ENCODE measurements around the gene ZNF865.

The ZNF865 gene

DNA sequence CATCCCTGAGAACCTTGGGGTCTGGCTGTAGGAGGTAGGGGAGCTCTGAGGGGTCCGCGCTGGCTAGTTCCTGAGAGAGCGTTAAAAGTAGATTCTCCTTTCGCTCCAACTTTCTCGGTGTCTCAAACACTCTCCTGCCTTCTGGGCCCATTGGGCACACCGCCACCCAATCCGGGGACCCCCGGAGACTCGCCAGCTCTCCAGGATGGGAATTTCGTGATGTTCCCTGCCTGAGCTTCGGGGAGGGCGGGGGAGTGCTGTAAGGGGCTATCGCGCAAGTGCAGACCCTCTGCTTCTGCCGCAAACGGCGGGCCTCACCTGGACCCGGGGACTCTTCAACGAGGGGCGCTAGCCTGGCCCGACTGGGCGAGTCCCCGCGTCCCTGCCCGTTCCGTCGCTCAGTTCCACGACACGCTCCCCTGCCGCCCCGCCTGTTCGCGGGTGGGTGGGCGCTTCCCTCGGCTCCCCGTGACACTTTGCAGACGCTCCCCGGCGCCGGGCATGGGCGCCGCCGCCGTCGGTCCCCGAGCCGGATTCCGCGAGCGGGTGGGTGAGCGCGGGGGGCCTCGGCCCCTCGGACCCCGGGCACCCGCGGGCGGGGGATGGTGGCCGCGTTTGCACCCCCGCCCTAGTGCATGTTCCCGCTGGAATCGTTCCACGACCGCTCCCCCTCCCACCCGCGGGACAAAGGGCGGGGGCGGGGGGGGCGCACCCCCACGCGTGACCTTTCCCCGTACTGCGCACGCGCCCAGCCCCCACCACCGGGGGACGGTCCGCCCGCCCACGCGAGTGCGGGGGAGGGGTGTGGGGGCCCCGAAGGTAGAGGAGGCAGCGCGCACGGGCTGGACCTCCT, 42.5 kb downstream of the ZNF865 start, which contains the start of gene CCDC106:
Gene CCDC106, plus strand, starts transcription at position 481 of the 853 bp plus-strand sequence. CDS start 835 bp downstream, outside the sequence.
- DNase-seq, result no peak

DNA sequence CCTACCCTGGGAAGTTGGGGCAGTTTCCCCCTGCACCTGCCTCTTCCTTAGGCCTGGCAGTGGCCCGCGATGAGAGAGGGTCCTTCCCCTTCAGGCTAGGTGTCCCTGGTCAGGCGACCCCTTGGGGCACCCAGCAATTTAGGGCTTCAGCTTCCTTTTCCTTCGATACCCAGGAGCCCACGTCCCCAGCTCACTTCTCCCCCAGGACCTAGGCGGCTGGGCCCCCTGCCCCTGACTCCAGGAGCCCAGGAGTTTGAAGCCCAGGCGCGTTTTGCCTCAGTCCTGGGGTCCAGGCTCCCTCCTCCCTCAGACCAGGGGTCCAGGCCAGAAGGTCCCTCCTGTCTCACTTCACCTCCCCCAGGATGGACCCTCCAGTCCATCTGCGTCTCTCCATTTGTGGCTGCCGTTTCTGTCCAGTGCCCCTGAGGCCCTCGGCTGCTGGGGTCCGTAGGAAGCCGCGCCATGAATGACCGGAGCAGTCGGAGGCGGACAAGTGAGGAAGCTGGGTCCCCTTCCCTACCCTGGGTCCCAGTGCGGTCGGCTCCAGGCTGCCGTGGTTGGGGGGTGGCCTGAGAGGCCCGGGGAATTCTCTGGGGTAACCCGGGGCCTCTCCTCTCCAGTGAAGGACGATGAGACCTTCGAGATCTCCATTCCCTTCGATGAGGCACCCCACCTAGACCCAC, 43.3 kb downstream of the ZNF865 start:
- DNase-seq, result no peak

- no peak for DNase-seq
Observed at GRCh38 chr19:55649268-55650125, 44.0 kb downstream of the ZNF865 start.

DNA sequence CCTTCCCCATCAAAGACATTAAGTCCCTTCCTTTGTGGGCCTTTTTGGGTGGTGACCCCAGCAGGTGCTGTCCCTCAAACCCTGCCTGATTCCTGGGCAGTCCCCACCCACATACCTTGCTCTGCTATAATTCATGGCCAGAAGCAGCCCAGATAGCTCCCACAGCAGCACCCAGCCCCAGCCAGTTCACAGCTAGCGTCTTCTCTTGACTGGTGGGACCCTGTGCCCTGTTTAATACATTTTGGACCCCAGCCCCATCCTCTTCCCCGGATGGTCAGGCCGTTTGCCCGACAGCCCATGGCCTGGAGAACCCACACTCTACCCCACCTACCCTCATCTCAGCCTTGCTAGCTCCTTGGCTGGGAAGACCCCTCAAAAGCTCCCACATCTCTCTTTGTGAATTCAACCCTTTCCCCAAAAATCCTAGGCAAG, 44.7 kb downstream of the ZNF865 start:
- no peak for DNase-seq

DNA sequence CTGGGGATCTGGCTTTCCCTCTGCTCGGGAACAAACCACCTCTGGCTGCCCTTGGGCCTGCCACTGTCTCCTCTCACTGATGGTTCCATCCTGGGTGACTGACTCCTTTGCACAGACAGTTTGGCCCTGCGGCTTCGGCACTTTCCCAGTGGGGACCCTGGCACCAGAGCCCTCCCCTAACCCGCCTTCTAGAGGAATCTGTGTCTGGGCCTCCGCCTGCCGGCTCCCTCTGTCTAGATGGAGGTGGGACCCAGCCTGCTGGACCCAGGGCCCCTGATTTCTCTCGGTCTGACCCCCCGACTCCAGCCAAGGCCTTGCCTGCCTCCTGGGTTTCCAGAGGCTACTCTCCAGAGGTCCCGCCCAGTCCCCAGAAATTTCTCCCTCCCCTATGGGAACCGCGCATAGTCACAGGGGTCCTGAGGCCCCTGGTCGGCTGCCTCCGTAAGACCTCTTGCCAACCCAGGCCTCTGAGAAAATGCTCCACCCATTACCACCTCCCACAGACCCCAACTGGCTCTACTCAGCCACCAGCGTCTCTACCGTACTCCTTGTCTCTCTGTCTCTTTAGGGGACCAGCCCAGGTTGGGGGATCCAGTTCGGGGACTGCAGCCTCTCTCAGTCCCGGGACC, 45.3 kb downstream of the ZNF865 start:
- DNase-seq, result no peak

- DNase-seq, result no peak
Observed at GRCh38 chr19:55651236-55651635, 45.8 kb downstream of the ZNF865 start.

GRCh38 chr19:55652311-55653128, 47.1 kb downstream of the ZNF865 start:
- no peak for DNase-seq

- peak; percentile 99 for DNase-seq
Observed at GRCh38 chr19:55653651-55654322, 48.3 kb downstream of the ZNF865 start.

- DNase-seq, result peak; percentile 100
Observed at GRCh38 chr19:55654323-55654867, 48.9 kb downstream of the ZNF865 start.

- DNase-seq, result peak; percentile 97
Observed at GRCh38 chr19:55654868-55655647, 49.6 kb downstream of the ZNF865 start, which contains the start of gene U2AF2. Gene U2AF2 (plus strand): TSS chr19:55655035. CDS start chr19:55655105, 70 bp downstream.

GRCh38 chr19:55655648-55656040, 50.2 kb downstream of the ZNF865 start:
- DNase-seq, result no peak

DNA sequence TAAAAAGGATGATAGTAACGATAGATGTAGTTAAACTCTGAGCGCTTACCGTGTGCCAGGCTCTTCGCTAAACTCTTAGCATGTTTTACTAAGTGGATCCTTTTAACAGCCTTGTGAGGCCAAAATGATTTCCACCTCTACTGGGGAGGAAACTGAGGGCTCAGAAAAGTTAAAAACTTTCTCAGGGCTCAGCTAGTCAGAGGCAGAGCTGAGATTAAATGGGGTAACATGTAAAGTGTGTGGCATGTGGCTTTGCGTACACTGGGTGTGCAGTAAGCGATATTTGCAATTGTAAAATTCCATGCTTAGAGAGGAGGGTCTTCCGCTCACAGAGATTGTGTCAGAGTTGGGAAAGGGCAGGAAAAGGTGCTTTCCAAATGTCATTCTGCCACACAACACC, 51.1 kb downstream of the ZNF865 start:
- DNase-seq, result no peak

DNA sequence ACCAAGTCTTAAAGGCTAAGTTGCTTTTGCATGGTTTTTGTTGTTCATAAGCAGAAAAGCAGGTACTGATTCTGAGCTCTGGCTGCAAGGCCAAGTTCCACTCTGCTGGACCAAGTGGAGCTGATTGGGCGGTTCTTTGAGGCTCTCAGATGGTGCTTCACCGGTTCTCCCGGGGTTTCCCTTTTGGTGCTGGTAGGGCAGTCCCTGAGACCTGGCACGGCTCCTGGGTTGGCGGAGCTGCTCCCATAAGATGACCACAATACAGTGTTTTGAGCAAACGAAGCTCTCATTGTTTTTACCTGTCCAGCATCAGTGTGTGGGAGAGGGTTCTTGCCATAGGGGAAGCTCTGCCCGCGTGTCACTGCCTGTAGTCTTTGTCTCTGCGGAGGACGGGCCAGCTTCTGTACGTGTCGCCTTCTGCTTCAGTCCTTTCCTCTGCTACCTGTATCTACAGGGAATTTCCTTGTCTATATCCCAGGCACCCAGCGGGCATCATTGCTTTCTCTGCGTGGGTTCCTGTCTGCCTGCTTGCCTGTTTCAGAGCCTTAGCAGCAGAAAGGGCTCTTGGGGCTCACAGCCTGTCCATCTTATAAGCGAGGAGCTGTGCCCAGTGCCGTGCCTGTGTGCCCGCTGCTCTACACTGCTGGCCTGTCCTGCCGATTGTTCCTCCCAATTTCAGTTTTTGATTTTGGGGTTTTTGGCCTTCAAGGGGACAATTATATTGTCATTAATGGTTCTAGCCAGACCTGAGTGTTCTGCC, 51.7 kb downstream of the ZNF865 start:
- DNase-seq, result no peak

GRCh38 chr19:55658846-55659459, 53.5 kb downstream of the ZNF865 start:
- DNase-seq, result no peak

GRCh38 chr19:55659822-55660221, 54.4 kb downstream of the ZNF865 start:
- no peak for DNase-seq

DNA sequence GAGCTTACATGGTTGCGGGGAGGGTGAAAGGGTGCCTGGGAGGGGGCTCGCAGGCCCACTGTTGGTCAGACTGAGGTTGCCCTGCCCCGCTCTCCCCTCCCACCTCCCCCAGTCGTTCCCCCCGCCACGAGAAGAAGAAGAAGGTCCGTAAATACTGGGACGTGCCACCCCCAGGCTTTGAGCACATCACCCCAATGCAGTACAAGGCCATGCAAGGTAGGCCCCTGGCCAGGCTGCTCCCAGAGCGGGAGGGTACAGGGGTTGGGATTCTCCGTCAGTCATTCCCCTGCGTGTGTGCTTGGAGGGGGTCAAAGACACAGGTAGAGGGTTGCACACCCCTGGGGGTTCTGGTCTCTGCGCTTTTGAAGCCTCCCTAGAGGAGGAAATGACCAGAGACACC, 55.0 kb downstream of the ZNF865 start:
- DNase-seq, result no peak

GRCh38 chr19:55660991-55661390, 55.5 kb downstream of the ZNF865 start:
- no peak for DNase-seq

GRCh38 chr19:55661826-55662225, 56.4 kb downstream of the ZNF865 start:
- DNase-seq, result no peak
